HG02642 (cell line): ENCODE data around the gene FZR1.

Experiments
- ATAC-seq: cut with Tn5 transposase; IDR thresholded peaks from one replicate; pipeline ENCODE4 v1.9.1; 2021; ENCODE audit warnings: mild to moderate bottlenecking; ENCODE audit not compliant: unreplicated experiment, poor library complexity

FZR1 gene

GRCh38 chr19:3512562-3513228 is 6.6 kb downstream of the FZR1 start:
- no peak for ATAC-seq

- ATAC-seq = no peak
Observed at GRCh38 chr19:3513229-3514140, 7.4 kb downstream of the FZR1 start.

GRCh38 chr19:3514930-3515329 is 8.8 kb downstream of the FZR1 start:
- no peak for ATAC-seq

- no peak for ATAC-seq
Observed at GRCh38 chr19:3515891-3516422, 9.8 kb downstream of the FZR1 start.

- no peak for ATAC-seq
Observed at GRCh38 chr19:3516675-3517207, 10.6 kb downstream of the FZR1 start.

- ATAC-seq = no peak
Observed at GRCh38 chr19:3517638-3518037, 11.5 kb downstream of the FZR1 start.

- ATAC-seq = no peak
Observed at GRCh38 chr19:3518255-3518654, 12.1 kb downstream of the FZR1 start.

- no peak for ATAC-seq
Observed at GRCh38 chr19:3518659-3519058, 12.5 kb downstream of the FZR1 start.

GRCh38 chr19:3519126-3519525 is 13.0 kb downstream of the FZR1 start:
- ATAC-seq = no peak

GRCh38 chr19:3520166-3521103 is 14.3 kb downstream of the FZR1 start:
- ATAC-seq = no peak

- no peak for ATAC-seq
Observed at GRCh38 chr19:3521104-3521445, 15.0 kb downstream of the FZR1 start.

- ATAC-seq = no peak
Observed at GRCh38 chr19:3522421-3523360, 16.6 kb downstream of the FZR1 start.

- no peak for ATAC-seq
Observed at GRCh38 chr19:3523361-3524077, 17.4 kb downstream of the FZR1 start.

- ATAC-seq = no peak
Observed at GRCh38 chr19:3524078-3524842, 18.1 kb downstream of the FZR1 start.

- no peak for ATAC-seq
Observed at GRCh38 chr19:3524904-3525451, 18.9 kb downstream of the FZR1 start.

- no peak for ATAC-seq
Observed at GRCh38 chr19:3526507-3527237, 20.6 kb downstream of the FZR1 start.
